Measurements from ENCODE around the gene DLGAP1. TPM values are rescaled to one million over a fixed set of nuclear protein-coding genes. Genes with fewer than 3 reads are reported as not detected.

DLGAP1 gene
- total and polyA plus RNA-seq, 2 donors (not counting 1 experiment from before 2014, with no cell fraction given) = 0.07 to 0.61 TPM

- no peaks in the 10 kb centered on the region for H3K9me3 Mint-ChIP-seq (ENCODE audit: insufficient read depth)
- no peak overlapping the region for H3K4me3 Mint-ChIP-seq
- Histone ChIP-seq H3K4me1 (ENCODE audit: control insufficient read depth in 2 of 2, insufficient read depth in 2 of 2, low read length in 2 of 2) (no peaks in the 10 kb centered on the region), H3K27me3 (replicated peaks in 1 of 4; ENCODE audit: control extremely low read depth in 1 of 4, control insufficient read depth in 3 of 4, insufficient read depth in 4 of 4, low read length in 3 of 4) (no peaks in the 10 kb centered on the region), H3K79me2 (ENCODE audit: control insufficient read depth, insufficient read depth, low read length) (no peaks in the 10 kb centered on the region), H3K27ac (ENCODE audit: low read length in 2 of 2) (no peak overlapping the region), H4K20me1 (ENCODE audit: control insufficient read depth, insufficient read depth, low read length, poor library complexity, severe bottlenecking) (no peaks in the 10 kb centered on the region), H2AFZ (ENCODE audit: insufficient read depth, low read depth, low read length, poor library complexity, severe bottlenecking) (no peak overlapping the region), H3K4me2 (replicated peaks; ENCODE audit: low read depth, low read length, poor library complexity, severe bottlenecking) (no peak overlapping the region), H3K9ac (ENCODE audit: low read length) (no peak overlapping the region), H3K36me3 (replicated peaks in 1 of 2; ENCODE audit: control extremely low read depth in 1 of 2, control insufficient read depth in 1 of 2, extremely low read depth in 1 of 2, insufficient read depth in 2 of 2, low read length in 1 of 2) (no peaks in the 10 kb centered on the region), H3K9me3 (ENCODE audit: control extremely low read depth in 1 of 3, control insufficient read depth in 2 of 3, insufficient read depth in 1 of 3, low read length in 2 of 3) (no peaks in the 10 kb centered on the region), H3K4me3 (ENCODE audit: control extremely low read depth in 1 of 5, extremely low read depth in 1 of 5, insufficient read depth in 1 of 5, low read depth in 2 of 5, low read length in 4 of 5) (no peak overlapping the region)
- no peaks in the 10 kb centered on the region for H3K4me1 Mint-ChIP-seq
- ATAC-seq (ENCODE audit: low read depth) (no peak), DNase-seq (no peak)
- ChIA-PET CTCF (no interaction called here), POLR2A (no interaction called here)
- 75% methylated on average over 6 of the region's 12 CpGs for WGBS (ENCODE audit: insufficient coverage)
- no peak overlapping the region for H3K27ac Mint-ChIP-seq
- peaks cover 13% of the 10 kb centered on the region for H3K27me3 Mint-ChIP-seq
- TF ChIP-seq, protein P1, sequence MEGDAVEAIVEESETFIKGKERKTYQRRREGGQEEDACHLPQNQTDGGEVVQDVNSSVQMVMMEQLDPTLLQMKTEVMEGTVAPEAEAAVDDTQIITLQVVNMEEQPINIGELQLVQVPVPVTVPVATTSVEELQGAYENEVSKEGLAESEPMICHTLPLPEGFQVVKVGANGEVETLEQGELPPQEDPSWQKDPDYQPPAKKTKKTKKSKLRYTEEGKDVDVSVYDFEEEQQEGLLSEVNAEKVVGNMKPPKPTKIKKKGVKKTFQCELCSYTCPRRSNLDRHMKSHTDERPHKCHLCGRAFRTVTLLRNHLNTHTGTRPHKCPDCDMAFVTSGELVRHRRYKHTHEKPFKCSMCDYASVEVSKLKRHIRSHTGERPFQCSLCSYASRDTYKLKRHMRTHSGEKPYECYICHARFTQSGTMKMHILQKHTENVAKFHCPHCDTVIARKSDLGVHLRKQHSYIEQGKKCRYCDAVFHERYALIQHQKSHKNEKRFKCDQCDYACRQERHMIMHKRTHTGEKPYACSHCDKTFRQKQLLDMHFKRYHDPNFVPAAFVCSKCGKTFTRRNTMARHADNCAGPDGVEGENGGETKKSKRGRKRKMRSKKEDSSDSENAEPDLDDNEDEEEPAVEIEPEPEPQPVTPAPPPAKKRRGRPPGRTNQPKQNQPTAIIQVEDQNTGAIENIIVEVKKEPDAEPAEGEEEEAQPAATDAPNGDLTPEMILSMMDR (IDR thresholded peaks at IDR 0.05) = no peak
- no peak for TF ChIP-seq EZH2 (IDR thresholded peaks at IDR 0.05; ENCODE audit: borderline replicate concordance, insufficient read depth, low read depth, low read length, poor library complexity, severe bottlenecking)
- intact Hi-C loops (cut with micrococcal nuclease) = no loop called here
Measured at GRCh38 chr18:3836483-3837335, 618.4 kb downstream of the DLGAP1 start.

GRCh38 chr18:3832025-3832638, 623.0 kb downstream of the DLGAP1 start:
- Mint-ChIP-seq H3K9me3 (ENCODE audit: insufficient read depth) (no peaks in the 10 kb centered on the region), H3K4me1 (no peaks in the 10 kb centered on the region), H3K27me3 (no peaks in the 10 kb centered on the region), H3K27ac (no peak overlapping the region), H3K4me3 (no peak overlapping the region)
- intact Hi-C loops (cut with micrococcal nuclease) = no loop called here
- POLR2A ChIA-PET = no interaction called here
- H3K36me3 ChIP-seq (replicated peaks in 1 of 2; ENCODE audit: control extremely low read depth in 1 of 2, control insufficient read depth in 1 of 2, extremely low read depth in 1 of 2, insufficient read depth in 2 of 2, low read length in 1 of 2) = no peaks in the 10 kb centered on the region
- H3K79me2 ChIP-seq (ENCODE audit: control insufficient read depth, insufficient read depth, low read length) = no peaks in the 10 kb centered on the region
- H4K20me1 ChIP-seq (ENCODE audit: control insufficient read depth, insufficient read depth, low read length, poor library complexity, severe bottlenecking) = no peaks in the 10 kb centered on the region
- no peak overlapping the region for H3K4me2 ChIP-seq (replicated peaks; ENCODE audit: low read depth, low read length, poor library complexity, severe bottlenecking)
- no peak overlapping the region for H3K4me3 ChIP-seq (ENCODE audit: control extremely low read depth in 1 of 5, extremely low read depth in 1 of 5, insufficient read depth in 1 of 5, low read depth in 2 of 5, low read length in 4 of 5)
- 79% methylated on average over 2 of the region's 6 CpGs for WGBS (ENCODE audit: insufficient coverage)
- ATAC-seq (ENCODE audit: low read depth) (no peak), DNase-seq (no peak)
- H3K9ac ChIP-seq (ENCODE audit: low read length) = no peak overlapping the region
- TF ChIP-seq, protein P1 (IDR thresholded peaks at IDR 0.05) = no peak
- no peak for TF ChIP-seq EZH2 (IDR thresholded peaks at IDR 0.05; ENCODE audit: borderline replicate concordance, insufficient read depth, low read depth, low read length, poor library complexity, severe bottlenecking)
- CTCF ChIA-PET = no interaction called here
- no peak overlapping the region for H3K27ac ChIP-seq (ENCODE audit: low read length in 2 of 2)
- no peaks in the 10 kb centered on the region for H3K27me3 ChIP-seq (replicated peaks in 1 of 4; ENCODE audit: control extremely low read depth in 1 of 4, control insufficient read depth in 3 of 4, insufficient read depth in 4 of 4, low read length in 3 of 4)
- H3K9me3 ChIP-seq (ENCODE audit: control extremely low read depth in 1 of 3, control insufficient read depth in 2 of 3, insufficient read depth in 1 of 3, low read length in 2 of 3) = no peaks in the 10 kb centered on the region
- no peaks in the 10 kb centered on the region for H3K4me1 ChIP-seq (ENCODE audit: control insufficient read depth in 2 of 2, insufficient read depth in 2 of 2, low read length in 2 of 2)
- no peak overlapping the region for H2AFZ ChIP-seq (ENCODE audit: insufficient read depth, low read depth, low read length, poor library complexity, severe bottlenecking)
